Nephron (organoid): ENCODE data around the gene SERINC5.

Experiments
- H3K27ac Mint-ChIP-seq, 3 experiments: 2 replicates each; pipeline ENCODE4 v1.8.0; 2020; ENCODE audit warnings: mixed read lengths in 3 of 3, mild to moderate bottlenecking in 2 of 3, moderate library complexity in 1 of 3
- H3K27me3 Mint-ChIP-seq: 2 replicates; pipeline ENCODE4 v1.8.0; 2021; ENCODE audit warnings: low read depth, mild to moderate bottlenecking, moderate library complexity, mixed read lengths
- H3K36me3 Mint-ChIP-seq: 2 replicates; pipeline ENCODE4 v1.8.0; 2020; ENCODE audit warnings: low read depth, mixed read lengths
- H3K4me1 Mint-ChIP-seq: 2 replicates; pipeline ENCODE4 v1.8.0; 2020; ENCODE audit warnings: mixed read lengths
- H3K4me3 Mint-ChIP-seq, 3 experiments: 2 replicates each; pipeline ENCODE4 v1.8.0; 2020; ENCODE audit warnings: mild to moderate bottlenecking in 3 of 3, mixed read lengths in 3 of 3, moderate library complexity in 2 of 3
- H3K9me3 Mint-ChIP-seq: 2 replicates; pipeline ENCODE4 v1.8.0; 2020; ENCODE audit warnings: mixed read lengths
- CTCF ChIP-seq, 3 experiments: fragments of 200-600 bp; sonication (generic); IDR thresholded peaks; one replicate each; pipeline ENCODE4 v1.5.0; 2021; ENCODE audit warnings: antibody characterized with exemption in 3 of 3; ENCODE audit not compliant: unreplicated experiment in 3 of 3

The SERINC5 gene

DNA sequence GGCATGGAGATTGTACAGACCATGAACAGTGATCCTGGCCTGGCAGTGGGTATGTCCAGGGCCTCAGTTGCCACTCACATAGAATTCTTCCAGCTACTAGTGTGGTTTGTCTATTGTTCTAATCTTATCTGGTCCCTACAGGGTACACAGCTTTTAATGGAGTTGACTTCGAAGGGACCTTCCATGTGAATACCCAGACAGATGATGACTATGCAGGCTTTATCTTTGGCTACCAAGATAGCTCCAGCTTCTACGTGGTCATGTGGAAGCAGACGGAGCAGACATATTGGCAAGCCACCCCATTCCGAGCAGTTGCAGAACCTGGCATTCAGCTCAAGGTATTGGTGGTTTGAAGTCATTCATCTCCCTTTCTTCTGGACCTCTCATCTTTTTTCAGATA is 176.9 kb downstream of the SERINC5 start:
- no peaks in the 10 kb centered on the region for H3K9me3 Mint-ChIP-seq
- H3K36me3 Mint-ChIP-seq: peaks cover 7% of the 10 kb centered on the region
- TF ChIP-seq CTCF (IDR thresholded peaks at IDR 0.05; ENCODE audit: unreplicated experiment in 3 of 3): no peak
- H3K27ac Mint-ChIP-seq: no peak overlapping the region
- peaks cover 43% of the 10 kb centered on the region for H3K27me3 Mint-ChIP-seq
- H3K4me3 Mint-ChIP-seq: no peak overlapping the region
- peaks cover 16% of the 10 kb centered on the region for H3K4me1 Mint-ChIP-seq

DNA sequence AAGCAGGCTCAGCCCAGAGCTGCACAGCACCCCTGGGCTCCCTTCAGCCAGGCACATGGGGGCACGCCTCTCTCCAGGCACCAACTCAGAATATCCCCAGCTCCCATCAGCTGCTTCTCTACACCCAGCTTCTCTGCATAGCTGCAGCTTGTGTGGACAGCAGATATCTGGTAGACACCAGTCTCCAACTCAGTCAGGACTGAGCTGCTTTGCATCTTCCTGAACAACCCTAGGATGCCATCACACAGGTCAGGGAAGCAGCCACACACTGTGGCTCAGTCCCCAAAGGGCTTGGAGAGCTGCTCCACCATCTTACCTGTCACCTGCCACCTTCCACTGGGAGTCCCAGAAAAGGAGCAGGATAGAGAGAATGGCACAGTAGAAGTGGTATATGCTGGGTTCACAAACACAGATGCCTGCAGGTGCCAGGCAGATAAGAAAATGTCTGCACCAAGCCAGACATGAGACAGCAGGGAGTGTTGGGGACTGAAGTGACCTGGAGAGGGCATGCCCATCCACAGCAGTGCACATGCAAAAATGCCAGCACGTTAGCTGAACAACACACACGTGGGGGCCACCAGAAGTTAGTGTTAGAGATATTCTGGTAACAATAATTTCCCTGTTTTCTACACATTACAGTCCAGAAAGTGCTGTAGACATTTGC is 178.7 kb downstream of the SERINC5 start:
- H3K4me3 Mint-ChIP-seq: no peak overlapping the region
- TF ChIP-seq CTCF (IDR thresholded peaks at IDR 0.05; ENCODE audit: unreplicated experiment in 3 of 3): no peak
- peaks cover 43% of the 10 kb centered on the region for H3K27me3 Mint-ChIP-seq
- H3K27ac Mint-ChIP-seq: no peak overlapping the region
- H3K4me1 Mint-ChIP-seq: peaks cover 4% of the 10 kb centered on the region
- H3K9me3 Mint-ChIP-seq: no peaks in the 10 kb centered on the region
- H3K36me3 Mint-ChIP-seq: peaks cover 11% of the 10 kb centered on the region

DNA sequence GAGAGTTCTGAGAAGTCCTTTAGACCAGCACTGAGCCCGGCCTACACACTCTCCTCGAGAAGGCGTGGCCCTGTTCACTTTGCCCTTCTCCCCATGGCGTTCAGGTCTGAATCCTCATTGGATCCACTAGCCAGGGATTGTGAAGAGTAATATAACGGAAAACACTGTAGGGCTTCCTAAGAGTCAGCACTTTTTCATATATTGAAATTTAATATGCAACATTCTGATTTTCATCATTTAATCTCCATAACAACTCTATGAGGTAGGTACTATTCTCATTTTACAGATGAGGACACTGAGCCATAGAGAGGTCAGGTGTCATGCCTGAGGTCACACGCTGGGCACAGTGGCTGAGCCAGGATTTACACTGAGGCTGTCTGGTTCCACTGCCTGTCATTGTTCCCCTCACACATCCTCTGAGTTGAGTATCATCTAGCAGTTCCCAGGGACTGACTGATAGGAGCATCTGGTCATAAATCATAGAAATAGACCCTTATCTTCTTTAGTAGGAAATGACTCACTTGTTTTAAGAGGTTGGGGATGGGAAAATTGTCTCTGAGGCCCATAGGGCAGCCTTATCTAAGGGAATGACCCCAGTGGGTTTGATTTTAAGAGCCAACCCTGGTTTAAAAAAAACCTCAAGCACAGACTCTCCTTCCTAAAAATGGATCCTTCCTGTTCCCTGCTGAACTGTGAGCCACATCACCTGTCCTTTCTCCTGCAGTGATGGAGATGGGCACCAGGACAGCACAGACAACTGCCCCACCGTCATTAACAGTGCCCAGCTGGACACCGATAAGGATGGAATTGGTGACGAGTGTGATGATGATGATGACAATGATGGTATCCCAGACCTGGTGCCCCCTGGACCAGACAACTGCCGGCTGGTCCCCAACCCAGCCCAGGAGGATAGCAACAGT is 179.5 kb downstream of the SERINC5 start:
- H3K9me3 Mint-ChIP-seq: no peaks in the 10 kb centered on the region
- no peak overlapping the region for H3K27ac Mint-ChIP-seq
- H3K4me1 Mint-ChIP-seq: no peaks in the 10 kb centered on the region
- H3K4me3 Mint-ChIP-seq: no peak overlapping the region
- H3K27me3 Mint-ChIP-seq: peaks cover 43% of the 10 kb centered on the region
- TF ChIP-seq CTCF (IDR thresholded peaks at IDR 0.05; ENCODE audit: unreplicated experiment in 3 of 3): no peak
- H3K36me3 Mint-ChIP-seq: peaks cover 11% of the 10 kb centered on the region

GRCh38 chr5:80072103-80073073 is 183.5 kb downstream of the SERINC5 start:
- TF ChIP-seq CTCF (IDR thresholded peaks at IDR 0.05; ENCODE audit: unreplicated experiment in 3 of 3): no peak
- H3K27ac Mint-ChIP-seq: no peak overlapping the region
- H3K36me3 Mint-ChIP-seq: peaks cover 11% of the 10 kb centered on the region
- H3K27me3 Mint-ChIP-seq: peaks cover 23% of the 10 kb centered on the region
- H3K4me3 Mint-ChIP-seq: no peak overlapping the region
- H3K4me1 Mint-ChIP-seq: peaks cover 16% of the 10 kb centered on the region
- H3K9me3 Mint-ChIP-seq: no peaks in the 10 kb centered on the region

DNA sequence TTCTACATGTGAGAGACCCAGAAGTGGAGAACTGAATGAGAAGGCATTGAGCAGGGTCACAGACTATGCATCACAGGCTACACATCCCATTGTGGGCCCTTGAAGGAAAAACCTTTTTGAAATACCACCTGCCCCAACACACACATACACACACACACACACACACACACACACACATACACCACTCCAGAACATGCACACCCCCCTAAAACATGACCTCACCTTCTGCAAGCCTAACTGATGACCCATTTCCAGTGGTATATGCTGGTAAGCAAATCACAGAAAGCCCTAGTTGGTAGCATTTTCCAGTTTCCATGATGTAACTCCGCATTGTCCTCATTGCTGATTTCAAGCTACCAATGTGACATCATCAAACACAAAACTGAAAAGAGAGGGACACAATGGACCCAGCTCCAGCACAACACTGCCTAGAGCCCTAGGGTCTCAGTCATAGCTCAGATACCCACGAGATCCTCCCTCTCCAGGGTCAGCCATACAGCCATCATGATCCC is 184.3 kb downstream of the SERINC5 start:
- H3K36me3 Mint-ChIP-seq: peaks cover 11% of the 10 kb centered on the region
- H3K4me1 Mint-ChIP-seq: peaks cover 16% of the 10 kb centered on the region
- no peak overlapping the region for H3K27ac Mint-ChIP-seq

More for the DNA sequence above, 184.3 kb downstream of the SERINC5 start:
- TF ChIP-seq CTCF (IDR thresholded peaks at IDR 0.05; ENCODE audit: unreplicated experiment in 3 of 3): no peak
- Mint-ChIP-seq H3K27me3 (peaks cover 14% of the 10 kb centered on the region), H3K4me3 (no peak overlapping the region), H3K9me3 (no peaks in the 10 kb centered on the region)
